ENCODE results near the gene SLC33A1. TPM values are rescaled to one million over a fixed set of nuclear protein-coding genes. Genes with fewer than 3 reads are reported as not detected.
"Not testable (repeated sequence)": the region's sequence is repeated elsewhere in the genome, so short reads cannot be mapped to it uniquely, and the experiment has no call there.

Gene SLC33A1
- total RNA-seq, 1 donor from 2014 or later = 39.5 TPM

DNA sequence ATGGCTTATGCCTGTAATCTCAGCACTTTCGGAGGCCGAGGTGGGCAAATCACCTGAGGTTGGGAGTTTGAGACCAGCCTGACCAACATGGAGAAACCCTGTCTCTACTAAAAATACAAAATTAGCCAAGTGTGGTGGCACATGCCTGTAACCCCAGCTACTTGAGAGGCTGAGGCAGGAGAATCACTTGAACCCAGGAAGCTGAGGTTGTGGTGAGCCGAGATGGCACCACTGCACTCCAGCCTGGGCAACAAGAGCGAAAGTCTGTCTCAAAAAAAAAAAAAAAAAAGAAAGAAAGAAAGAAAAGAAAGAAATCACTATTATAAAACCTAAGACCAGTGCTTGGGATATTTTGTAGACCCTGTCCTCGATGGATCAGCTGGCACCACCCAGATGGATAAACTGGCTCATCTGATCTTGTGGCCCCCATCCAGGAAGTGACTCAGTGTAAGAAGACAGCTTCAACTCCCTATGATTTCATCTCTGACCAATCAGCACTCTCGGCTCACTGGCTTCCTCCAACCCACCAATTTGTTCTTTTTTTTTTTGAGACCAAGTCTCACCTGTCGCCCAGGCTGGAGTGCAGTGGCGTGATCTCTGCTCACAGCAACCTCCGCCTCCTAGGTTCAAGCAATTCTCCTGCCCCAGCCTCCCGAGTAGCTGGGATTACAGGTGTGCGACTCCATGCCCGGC, 8.2 kb upstream of the SLC33A1 start:
- DNase-seq (ENCODE audit: low spot score) = not testable (repeated sequence)

DNA sequence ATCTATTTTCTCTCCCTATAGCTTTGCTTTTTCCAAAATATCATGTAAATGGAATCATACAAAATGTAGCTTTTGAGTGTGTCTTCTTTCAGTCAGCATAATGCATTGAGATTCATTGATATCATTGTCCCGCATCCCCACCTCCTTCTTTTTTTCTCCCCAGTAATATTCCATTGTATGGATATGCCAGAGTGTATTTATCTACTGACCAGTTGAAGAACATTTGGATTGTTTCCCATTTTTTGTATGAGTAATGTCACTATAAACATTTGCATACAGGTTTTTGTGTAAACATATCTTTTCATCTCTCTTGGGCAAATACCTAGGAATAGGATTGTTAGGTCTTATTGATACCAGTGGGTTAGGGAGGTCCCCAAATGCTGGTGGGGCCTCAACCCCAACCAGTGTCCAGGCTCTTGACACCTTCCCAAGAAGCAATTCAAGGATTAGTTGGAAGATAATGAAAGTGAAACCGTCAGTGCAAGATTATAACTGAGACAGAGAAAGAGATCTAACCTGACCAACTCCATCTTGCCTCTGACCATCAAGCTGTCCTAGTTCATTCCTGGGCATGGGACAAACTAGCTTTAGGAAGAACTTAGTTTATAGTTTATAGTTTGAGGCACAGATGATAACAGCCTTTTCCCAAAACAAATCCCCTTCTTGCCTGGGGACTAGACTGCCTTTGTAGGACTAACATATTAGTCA, 7.4 kb upstream of the SLC33A1 start:
- no peak for DNase-seq (ENCODE audit: low spot score)

GRCh38 chr3:155860424-155860823, 6.2 kb upstream of the SLC33A1 start:
- DNase-seq (ENCODE audit: low spot score) = not testable (repeated sequence)

GRCh38 chr3:155859859-155860258, 5.6 kb upstream of the SLC33A1 start:
- no peak for DNase-seq (ENCODE audit: low spot score)

GRCh38 chr3:155853214-155854140, 750 bp downstream of the SLC33A1 start:
- no peak for DNase-seq (ENCODE audit: low spot score)

DNA sequence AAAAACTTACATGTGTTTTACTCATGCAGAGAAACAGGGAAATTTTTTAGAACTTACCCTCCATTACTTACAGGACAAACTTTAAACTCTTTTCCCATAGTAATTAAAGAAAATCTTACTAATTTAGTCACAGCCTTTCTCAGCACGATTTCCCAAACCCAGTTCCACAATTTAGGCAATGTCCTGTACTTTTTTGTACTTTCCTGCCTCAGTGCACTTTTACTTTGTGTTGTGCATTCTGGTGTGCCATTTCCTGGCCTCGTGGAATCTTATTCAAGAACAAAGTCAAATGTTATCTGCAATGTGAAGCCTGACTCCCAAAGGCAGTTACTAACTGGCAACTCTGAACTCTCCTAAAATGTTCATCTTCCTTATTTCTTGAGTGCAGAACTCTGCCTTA, 1.9 kb downstream of the SLC33A1 start:
- DNase-seq (ENCODE audit: low spot score) = no peak

DNA sequence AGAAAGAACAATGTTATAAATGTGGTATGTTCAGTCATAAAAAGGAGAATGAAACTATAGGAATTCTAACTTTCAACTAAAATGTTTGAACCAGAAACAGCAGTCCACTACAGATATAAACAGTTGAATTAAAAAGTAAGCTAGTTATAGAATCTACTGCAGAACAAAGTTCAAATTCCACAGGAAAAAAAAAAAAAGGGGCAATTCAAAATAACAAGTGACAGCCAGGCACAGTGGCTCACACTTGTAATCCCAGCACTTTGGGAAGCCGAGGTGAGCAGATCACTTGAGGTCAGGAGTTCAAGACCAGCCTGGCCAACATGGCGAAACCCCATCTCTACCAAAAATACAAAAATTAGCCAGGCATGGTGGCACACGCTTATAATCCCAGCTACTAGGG, 4.8 kb downstream of the SLC33A1 start:
- DNase-seq (ENCODE audit: low spot score) = not testable (repeated sequence)

GRCh38 chr3:155847993-155848392, 6.2 kb downstream of the SLC33A1 start:
- DNase-seq (ENCODE audit: low spot score) = no peak

DNA sequence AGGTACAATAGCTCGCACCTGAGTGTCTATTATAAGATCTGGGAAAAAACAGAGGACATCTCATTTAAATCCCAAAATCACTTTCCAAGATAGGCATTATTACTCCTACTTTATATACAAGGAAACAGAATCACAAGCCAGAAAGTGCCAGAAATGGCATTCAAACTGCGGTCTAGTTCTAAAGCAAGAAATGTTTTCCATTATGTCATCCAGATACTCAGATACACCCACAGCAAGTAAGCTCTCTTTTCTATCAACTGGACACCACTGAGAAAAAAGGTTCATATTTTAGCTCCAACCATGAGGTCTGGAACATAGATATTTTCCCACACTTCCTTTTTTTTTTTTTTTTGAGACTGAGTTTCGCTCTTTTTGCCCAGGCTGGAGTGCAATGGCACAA, 8.1 kb downstream of the SLC33A1 start:
- no peak for DNase-seq (ENCODE audit: low spot score)

DNA sequence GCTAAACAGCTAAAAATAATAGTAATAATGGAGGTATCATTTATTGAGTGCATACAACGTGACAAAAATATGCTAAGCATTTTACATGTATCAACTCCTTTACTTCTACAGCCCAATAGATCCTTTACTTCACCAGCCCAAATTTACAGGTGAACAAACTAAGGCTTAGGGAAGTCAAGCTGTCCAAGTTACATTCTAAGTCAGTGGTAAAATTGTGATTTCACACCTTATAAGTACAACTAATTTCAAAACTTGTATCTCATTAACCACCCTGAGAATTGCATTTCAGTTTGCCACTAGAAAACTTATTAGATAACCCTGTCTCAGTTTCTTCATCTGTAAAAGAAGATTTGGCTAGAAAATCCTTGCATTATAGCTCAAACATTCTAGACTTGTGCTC, 10.7 kb downstream of the SLC33A1 start:
- DNase-seq (ENCODE audit: low spot score) = no peak

DNA sequence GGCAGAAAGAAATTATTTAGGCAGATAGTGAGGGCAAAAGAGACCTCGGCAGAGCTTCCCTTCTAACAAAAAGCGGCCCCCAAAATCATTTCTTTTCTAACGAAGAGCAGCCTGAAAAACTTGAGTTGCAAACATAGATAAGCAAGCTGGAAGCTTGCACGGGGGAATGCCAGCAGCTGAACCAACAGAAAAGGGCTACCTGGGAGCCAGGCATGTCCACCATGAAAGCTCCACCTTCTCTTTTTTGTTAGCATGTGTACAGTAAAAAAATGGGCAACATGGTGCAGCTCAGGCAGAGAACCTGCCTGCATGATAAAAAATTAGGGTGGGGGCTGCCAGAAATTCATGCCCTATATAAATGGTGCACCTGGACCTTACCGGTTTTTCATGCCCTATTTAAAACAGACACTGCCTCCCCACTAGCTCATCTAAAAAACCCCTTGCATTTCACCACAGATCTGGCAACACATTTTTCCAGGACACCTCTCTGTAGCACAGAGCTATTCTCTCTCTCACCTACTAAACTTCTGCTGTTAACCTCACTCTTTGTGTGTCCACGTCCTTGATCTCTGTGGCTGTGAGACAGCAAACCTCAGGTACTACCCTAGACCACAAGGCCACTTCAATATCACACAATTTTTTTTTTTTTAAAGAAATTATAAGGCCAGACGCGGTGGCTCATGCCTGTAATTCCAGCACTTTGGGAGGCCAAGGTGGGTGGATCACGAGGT, 18.7 kb downstream of the SLC33A1 start:
- no peak for DNase-seq (ENCODE audit: low spot score)

- not testable (repeated sequence) for DNase-seq (ENCODE audit: low spot score)
Observed at GRCh38 chr3:155828490-155829098, 25.6 kb downstream of the SLC33A1 start.

GRCh38 chr3:155815030-155815545, 39.1 kb downstream of the SLC33A1 start:
- no peak for DNase-seq (ENCODE audit: low spot score)

DNA sequence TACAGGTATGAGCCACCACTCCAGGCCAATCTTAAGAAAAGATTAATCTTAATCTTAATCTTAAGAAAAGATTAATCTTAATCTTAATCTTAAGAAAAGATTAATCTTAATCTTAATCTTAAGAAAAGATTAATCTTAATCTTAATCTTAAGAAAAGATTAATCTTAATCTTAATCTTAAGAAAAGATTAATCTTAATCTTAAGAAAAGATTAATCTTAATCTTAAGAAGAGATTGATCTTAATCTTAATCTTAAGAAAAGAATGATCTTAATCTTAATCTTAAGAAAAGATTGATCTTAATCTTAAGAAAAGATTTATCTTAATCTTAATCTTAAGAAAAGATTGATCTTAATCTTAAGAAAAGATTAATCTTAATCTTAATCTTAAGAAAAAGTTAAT, 41.0 kb downstream of the SLC33A1 start:
- not testable (repeated sequence) for DNase-seq (ENCODE audit: low spot score)

- DNase-seq (ENCODE audit: low spot score) = no peak
Observed at GRCh38 chr3:155809181-155809580, 45.0 kb downstream of the SLC33A1 start.

- no peak for DNase-seq (ENCODE audit: low spot score)
Observed at GRCh38 chr3:155807823-155808222, 46.4 kb downstream of the SLC33A1 start.

DNA sequence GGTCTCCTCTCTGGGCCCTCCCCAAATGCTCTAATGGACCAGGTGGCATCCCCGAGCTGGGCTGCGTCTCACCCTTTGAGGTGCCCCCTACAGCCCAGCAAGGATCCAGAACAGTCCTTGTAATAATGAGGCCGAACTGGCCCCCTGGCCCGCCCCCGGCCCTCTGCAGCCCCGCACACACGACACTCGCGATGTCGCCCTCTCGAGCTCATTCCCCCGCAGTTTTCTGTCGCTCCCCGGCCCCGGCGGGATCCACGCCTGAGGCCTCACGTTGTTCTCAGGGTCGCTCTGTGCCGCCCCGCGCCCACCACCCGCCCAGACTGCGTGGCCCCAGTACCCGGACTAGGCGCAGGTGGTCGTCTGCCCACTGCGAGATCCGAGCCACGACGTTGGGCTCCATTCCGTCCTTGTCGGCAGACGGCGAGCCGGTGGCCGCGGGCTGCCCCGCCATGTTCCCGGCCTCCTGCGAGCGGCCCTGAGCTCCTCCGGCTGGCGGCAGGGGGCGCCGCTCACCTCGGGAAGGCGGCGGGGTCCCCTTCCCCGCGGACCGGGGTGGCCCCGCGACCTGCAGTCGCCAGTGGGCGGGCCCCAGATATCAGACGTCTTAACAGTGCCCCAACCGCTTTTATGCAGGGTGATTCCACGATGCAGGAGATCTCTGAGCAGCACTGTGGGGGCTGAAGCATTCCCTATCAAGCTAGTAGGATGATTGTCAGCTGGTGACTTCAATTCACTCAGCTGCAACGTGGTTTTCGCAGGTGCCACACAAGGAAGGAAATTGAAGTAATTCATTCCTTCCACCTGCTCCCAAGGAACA, 48.2 kb downstream of the SLC33A1 start, which contains the start of gene C3orf33:
TSS of gene C3orf33 (minus strand) at position 477 of the 817 bp plus-strand sequence. CDS start at position 451, 26 bp downstream.
- DNase-seq (ENCODE audit: low spot score) = peak; percentile 66

- no peak for DNase-seq (ENCODE audit: low spot score)
Observed at GRCh38 chr3:155805204-155805801, 48.9 kb downstream of the SLC33A1 start.

DNA sequence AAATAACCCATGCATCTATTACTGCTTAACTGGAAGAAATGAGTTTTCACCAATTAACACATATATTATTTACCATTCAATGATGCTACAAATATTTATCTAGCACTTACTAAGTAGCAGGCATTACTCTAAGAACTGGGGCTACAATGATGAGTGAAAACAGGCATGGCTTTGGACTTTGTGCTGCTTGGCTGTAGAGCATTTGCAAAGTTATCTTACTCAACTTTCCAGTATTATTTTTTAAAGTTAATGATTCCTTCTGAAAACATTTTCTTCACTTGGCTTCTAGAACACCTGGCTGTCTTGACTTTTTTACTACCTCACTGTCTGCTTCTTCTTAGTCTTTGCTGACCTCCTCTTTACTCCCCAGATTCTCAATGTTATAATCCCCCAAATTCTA, 49.9 kb downstream of the SLC33A1 start:
- no peak for DNase-seq (ENCODE audit: low spot score)
